H1 (cell line): ENCODE measurements around the gene ATG16L1. TPM values are rescaled to one million over a fixed set of nuclear protein-coding genes. Genes with fewer than 3 reads are reported as not detected.

Experiments
- BCL11A ChIP-seq, 2 experiments: IDR thresholded peaks; one replicate each; pipeline ENCODE4 v1.6.1; 2011; ENCODE audit warnings: low read depth in 2 of 2, low read length in 2 of 2, mild to moderate bottlenecking in 2 of 2
- CHD2 ChIP-seq: IDR thresholded peaks from 2 replicates; pipeline ENCODE4 v1.6.1; 2012; ENCODE audit warnings: low read length, improper control_type of control experiment
- CREB1 ChIP-seq: IDR thresholded peaks from 2 replicates; pipeline ENCODE4 v1.6.1; 2012; ENCODE audit warnings: inconsistent platforms
- CTBP2 ChIP-seq: IDR thresholded peaks from 2 replicates; pipeline ENCODE4 v1.7.0; 2011; ENCODE audit warnings: borderline replicate concordance, mild to moderate bottlenecking, moderate library complexity, mixed read lengths, low read length; ENCODE audit not compliant: insufficient read depth, insufficient read length
- EP300 ChIP-seq, 2 experiments: IDR thresholded peaks; 1 replicate in 1 of 2; 2 replicates in 1 of 2; pipeline ENCODE4 v1.6.1; 2011 to 2012; ENCODE audit warnings: low read depth in 2 of 2, low read length in 2 of 2, mild to moderate bottlenecking in 2 of 2, borderline replicate concordance in 1 of 2, inconsistent platforms in 1 of 2, moderate library complexity in 1 of 2
- HDAC2 ChIP-seq, 2 experiments: fragments of 300-600 bp in 1 of 2; sonication (generic) in 1 of 2; IDR thresholded peaks; 2 replicates each; pipeline ENCODE4 v1.6.1; 2011 to 2012; ENCODE audit warnings: low read depth in 2 of 2, low read length in 2 of 2, mild to moderate bottlenecking in 2 of 2, moderate library complexity in 2 of 2, borderline replicate concordance in 1 of 2, inconsistent platforms in 1 of 2
- JUND ChIP-seq: IDR thresholded peaks from 2 replicates; pipeline ENCODE4 v1.6.1; 2011; ENCODE audit warnings: mild to moderate bottlenecking, improper control_type of control experiment, low read length
- KDM5A ChIP-seq: fragments of 200-600 bp; IDR thresholded peaks from 2 replicates; pipeline ENCODE4 v1.7.1; 2012; ENCODE audit warnings: mild to moderate bottlenecking, low read length, inconsistent platforms, mixed read lengths
- NANOG ChIP-seq: IDR thresholded peaks from 2 replicates; pipeline ENCODE4 v1.6.1; 2011; ENCODE audit warnings: low read length, low read depth, mild to moderate bottlenecking, inconsistent platforms; ENCODE audit not compliant: insufficient read depth, poor library complexity, severe bottlenecking
- RXRA ChIP-seq: IDR thresholded peaks from 2 replicates; pipeline ENCODE4 v1.6.1; 2011; ENCODE audit warnings: low read depth, mild to moderate bottlenecking, low read length, moderate library complexity; ENCODE audit not compliant: insufficient read depth
- SP2 ChIP-seq: IDR thresholded peaks from 2 replicates; pipeline ENCODE4 v1.6.1; 2012; ENCODE audit warnings: mild to moderate bottlenecking, low read length, inconsistent platforms
- SRF ChIP-seq: IDR thresholded peaks from 2 replicates; pipeline ENCODE4 v1.6.1; 2011; ENCODE audit warnings: mild to moderate bottlenecking, low read depth, low read length, moderate library complexity
- TEAD4 ChIP-seq: IDR thresholded peaks from 2 replicates; pipeline ENCODE4 v1.6.1; 2012; ENCODE audit warnings: low read depth, low read length, inconsistent platforms, mixed read lengths
- polyA plus RNA-seq, 7 experiments: library from polyadenylated mRNA; depleted of rRNA in 3 of 7; stranded (reverse) in 5 of 7; unstranded in 2 of 7; fragments of >200 nt in 5 of 7; fragments of 200-250 nt in 2 of 7; gene quantifications; 1 replicate in 5 of 7; 2 replicates in 1 of 7; 4 replicates in 1 of 7; pipeline versions ENCODE4 v1.2.1 to v1.2.3, GENCODE V29; 2011 to 2013; ENCODE audit warnings: missing spikeins in 2 of 7, mixed read lengths in 2 of 7
- total RNA-seq: library from RNA; stranded (reverse); fragmentation: NEBNext Ultra II Directional; extraction: Animal tissue kit (Norgen Biotek cat#: 25700); gene quantifications from 2 replicates; pipeline ENCODE4 v1.2.1, GENCODE V29; 2021
- TF ChIP-seq, protein P1 (sequence below): IDR thresholded peaks from 2 replicates; pipeline ENCODE4 v1.6.1; 2012; ENCODE audit warnings: inconsistent platforms
- TF ChIP-seq, protein P2 (sequence below): IDR thresholded peaks from 2 replicates; pipeline ENCODE4 v1.6.1; 2012; ENCODE audit warnings: low read length, inconsistent platforms

The ATG16L1 gene
- total and polyA plus RNA-seq, 2 of the 8 experiments (the other 6 are each of a cell fraction or from before 2014, with no cell fraction given) = 18.3 to 31.0 TPM

DNA sequence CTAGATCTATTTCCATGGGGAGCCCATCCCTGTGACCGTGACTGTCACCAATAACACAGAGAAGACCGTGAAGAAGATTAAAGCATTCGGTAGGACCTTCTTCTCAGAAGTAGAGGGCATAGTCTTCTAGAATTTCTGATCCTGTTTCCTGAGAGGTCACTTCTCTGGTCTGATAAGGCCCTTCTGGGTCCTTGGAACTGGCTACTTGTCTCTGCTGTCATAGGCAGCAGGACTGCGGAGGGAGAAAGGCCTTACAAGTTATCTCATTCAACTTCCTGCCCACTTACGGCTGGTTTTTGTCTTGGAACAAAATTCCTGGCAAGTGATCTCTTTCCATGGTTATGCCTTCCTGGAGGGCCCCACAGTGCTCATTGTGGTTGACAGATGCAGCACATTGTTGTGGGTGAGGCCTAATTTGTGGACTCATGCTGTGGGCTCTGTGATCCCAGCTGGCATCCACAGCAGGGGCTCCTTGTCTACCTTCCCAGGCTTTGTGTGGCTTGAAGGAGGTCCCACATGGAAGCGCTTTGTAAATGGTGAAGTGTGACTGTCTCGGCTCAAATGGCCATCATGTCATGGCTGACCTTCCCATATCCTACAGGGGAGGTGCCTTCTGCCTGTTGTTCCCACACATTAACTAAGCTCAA, 78.1 kb downstream of the ATG16L1 start (continued):
- peak; percentile 86 for TF ChIP-seq CTBP2
- TF ChIP-seq SRF = no peak
- TF ChIP-seq CREB1 = 0 out of 2 replicates have a peak, but pooled peaks have one; percentile 25
- TF ChIP-seq, protein P1, sequence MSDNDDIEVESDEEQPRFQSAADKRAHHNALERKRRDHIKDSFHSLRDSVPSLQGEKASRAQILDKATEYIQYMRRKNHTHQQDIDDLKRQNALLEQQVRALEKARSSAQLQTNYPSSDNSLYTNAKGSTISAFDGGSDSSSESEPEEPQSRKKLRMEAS = peak; percentile 63; the same call in 1 of the 2 replicates
- TF ChIP-seq HDAC2 (IDR thresholded peaks at IDR 0.05; ENCODE audit: borderline replicate concordance in 1 of 2, low read depth in 2 of 2, low read length in 2 of 2) = peak in 1 of 2 experiments; percentile 96; a peak in 2 of 4 replicates
- no peak for TF ChIP-seq RXRA
- TF ChIP-seq EP300 (IDR thresholded peaks at IDR 0.05; ENCODE audit: borderline replicate concordance in 1 of 2, low read depth in 2 of 2, low read length in 2 of 2) = peak in 1 of 2 experiments; percentile 31; a peak in 1 of 3 replicates
- no peak for TF ChIP-seq CHD2
- 0 out of 2 replicates have a peak, but pooled peaks have one; percentile 12 for TF ChIP-seq JUND
- no peak for TF ChIP-seq KDM5A
- TF ChIP-seq NANOG = peak; percentile 89
- TF ChIP-seq, protein P2, sequence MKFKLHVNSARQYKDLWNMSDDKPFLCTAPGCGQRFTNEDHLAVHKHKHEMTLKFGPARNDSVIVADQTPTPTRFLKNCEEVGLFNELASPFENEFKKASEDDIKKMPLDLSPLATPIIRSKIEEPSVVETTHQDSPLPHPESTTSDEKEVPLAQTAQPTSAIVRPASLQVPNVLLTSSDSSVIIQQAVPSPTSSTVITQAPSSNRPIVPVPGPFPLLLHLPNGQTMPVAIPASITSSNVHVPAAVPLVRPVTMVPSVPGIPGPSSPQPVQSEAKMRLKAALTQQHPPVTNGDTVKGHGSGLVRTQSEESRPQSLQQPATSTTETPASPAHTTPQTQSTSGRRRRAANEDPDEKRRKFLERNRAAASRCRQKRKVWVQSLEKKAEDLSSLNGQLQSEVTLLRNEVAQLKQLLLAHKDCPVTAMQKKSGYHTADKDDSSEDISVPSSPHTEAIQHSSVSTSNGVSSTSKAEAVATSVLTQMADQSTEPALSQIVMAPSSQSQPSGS = peak; percentile 77; the same call in 1 of the 2 replicates
- TF ChIP-seq BCL11A (IDR thresholded peaks at IDR 0.05; ENCODE audit: low read depth in 2 of 2, low read length in 2 of 2) = peak; percentile 7 to 34
- peak; percentile 54 for TF ChIP-seq TEAD4
- TF ChIP-seq SP2 = no peak
